Measurements from ENCODE around the gene SCLY. TPM values are rescaled to one million over a fixed set of nuclear protein-coding genes. Genes with fewer than 3 reads are reported as not detected.

SCLY gene
- total and polyA plus RNA-seq, 2 of the 8 experiments (the other 6 are each of a cell fraction or from before 2014, with no cell fraction given): 79.0 to 79.5 TPM

DNA sequence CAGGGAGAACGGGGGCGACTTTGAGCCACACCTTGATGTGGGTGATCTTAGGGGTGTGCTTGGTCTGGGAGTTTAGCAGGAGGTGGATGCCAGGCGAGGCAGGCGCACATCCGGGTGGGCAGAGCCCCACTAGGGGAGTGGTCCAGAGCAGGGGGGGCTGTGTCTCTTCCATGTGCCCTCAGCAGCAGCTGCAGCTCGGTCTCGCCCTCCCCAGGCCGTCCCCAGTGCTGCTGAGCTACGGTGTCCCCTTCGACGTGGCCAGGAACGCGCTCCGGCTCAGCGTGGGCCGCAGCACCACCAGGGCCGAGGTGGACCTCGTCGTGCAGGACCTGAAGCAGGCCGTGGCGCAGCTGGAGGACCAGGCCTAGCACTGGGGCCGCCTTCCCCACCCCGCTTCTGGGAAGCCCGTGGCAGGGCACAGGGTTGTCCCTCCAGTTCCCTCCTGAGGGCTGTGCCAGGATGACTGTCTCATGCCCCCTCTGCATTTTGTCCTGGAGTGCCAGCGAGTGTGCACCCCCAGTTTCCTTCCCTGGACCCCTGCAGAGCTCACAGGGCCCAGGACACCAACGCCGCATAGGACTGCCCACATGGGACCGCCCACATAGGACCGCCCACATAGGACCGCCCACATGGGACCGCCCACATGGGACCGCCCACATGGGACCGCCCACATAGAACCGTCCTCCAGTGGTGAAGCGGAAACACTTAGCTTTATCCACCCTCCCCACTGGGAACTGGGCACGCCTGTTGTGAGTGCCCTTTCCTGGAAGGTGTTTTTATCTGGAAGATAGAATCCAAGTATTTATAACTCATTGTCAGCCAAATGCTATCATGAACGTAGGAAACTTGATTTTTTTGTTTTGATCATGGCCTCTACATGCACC is 37.4 kb downstream of the SCLY start:
- Histone ChIP-seq H3K9me3 (ENCODE audit: insufficient read depth in 2 of 2, low read depth in 1 of 2, low read length in 1 of 2) (no peaks in the 10 kb centered on the region), H4K5ac (ENCODE audit: insufficient read length, low read depth, low read length) (no peak overlapping the region), H4K8ac (ENCODE audit: extremely low read depth, insufficient read depth, low read length) (no peak overlapping the region), H3K23ac (ENCODE audit: insufficient read length) (no peak overlapping the region), H3K18ac (ENCODE audit: extremely low read depth, low read length) (peak overlapping the region; percentile 48; the same call in 1 of the 2 replicates), H3K4me3 (ENCODE audit: extremely low read depth in 1 of 4, insufficient read depth in 2 of 4, low read depth in 3 of 4, low read length in 4 of 4) (no peak overlapping the region), H3K4me2 (ENCODE audit: insufficient read depth in 1 of 2, low read depth in 2 of 2, low read length in 2 of 2) (no peak overlapping the region), H3K27me3 (replicated peaks in 1 of 4; ENCODE audit: control insufficient read depth in 3 of 4, extremely low read depth in 1 of 4, insufficient read depth in 3 of 4, low read length in 3 of 4) (no peaks in the 10 kb centered on the region), H4K20me1 (replicated peaks in 1 of 2; ENCODE audit: control insufficient read depth in 1 of 2, insufficient read depth in 2 of 2, low read length in 2 of 2) (peaks cover 0 to 2% of the 10 kb centered on the region in 2 experiments), H4K91ac (replicated peaks; ENCODE audit: insufficient read length, low read length) (peak overlapping the region; percentile 75), H3K79me1 (ENCODE audit: low read depth, low read length) (0 out of 2 replicates have a peak, but pooled peaks cover under 1% of the 10 kb centered on the region), H3K4ac (replicated peaks; ENCODE audit: insufficient read length, low read depth, low read length) (no peak overlapping the region), H3K9ac (replicated peaks in 1 of 4; ENCODE audit: extremely low read depth in 1 of 4, low read depth in 3 of 4, low read length in 3 of 4) (no peak overlapping the region; a peak in 1 of 7 replicates), H2BK12ac (ENCODE audit: low read depth, low read length) (peak overlapping the region; percentile 98; the same call in 1 of the 2 replicates), H3K36me3 (ENCODE audit: control insufficient read depth in 2 of 4, insufficient read depth in 4 of 4, low read length in 3 of 4) (peaks cover 0 to 12% (median 3%) of the 10 kb centered on the region in 4 experiments; a peak in 3 of 8 replicates), H3K4me1 (replicated peaks in 1 of 4; ENCODE audit: control insufficient read depth in 3 of 4, insufficient read depth in 4 of 4, low read length in 3 of 4) (peaks cover 0 to 21% (median 13%) of the 10 kb centered on the region in 4 experiments; a peak in 6 of 7 replicates), H3K56ac (replicated peaks; ENCODE audit: insufficient read length, low read depth, low read length) (no peak overlapping the region), H2BK120ac (replicated peaks; ENCODE audit: low read depth, low read length) (no peak overlapping the region), H3K23me2 (ENCODE audit: low read depth, low read length) (no peaks in the 10 kb centered on the region), H3K27ac (ENCODE audit: low read depth, low read length) (peak overlapping the region; percentile 26; the same call in 1 of the 2 replicates), H2AFZ (ENCODE audit: low read length) (no peak overlapping the region), H2BK15ac (ENCODE audit: low read length) (peak overlapping the region; percentile 61; the same call in 1 of the 2 replicates), H3K79me2 (ENCODE audit: control insufficient read depth in 1 of 2, insufficient read depth in 2 of 2, low read length in 2 of 2) (no peaks in the 10 kb centered on the region), H2BK5ac (ENCODE audit: low read depth, low read length) (0 out of 2 replicates have a peak overlapping the region, but pooled peaks have one; percentile 44), H2AK5ac (ENCODE audit: low read depth, low read length) (0 out of 2 replicates have a peak overlapping the region, but pooled peaks have one; percentile 5), H2BK20ac (ENCODE audit: low read length) (peak overlapping the region; percentile 61; the same call in 1 of the 2 replicates), H3K14ac (ENCODE audit: insufficient read length) (no peak overlapping the region)
- DNase-seq (ENCODE audit: low read depth in 1 of 2, low spot score in 2 of 2) (peak; percentile 60 to 85), FAIRE-seq (peak; percentile 77)
- CTCF ChIA-PET (ENCODE audit: partially characterized antibody): interaction anchor here (0.6 to 3.0 kb wide), 12 partner anchors 10 to 163 kb away, joined by 3 to 21 read pairs (median 3); no protein-coding TSS in a partner anchor
- POLR2A ChIA-PET (ENCODE audit: partially characterized antibody): interaction anchor here (0.7 to 3.0 kb wide), 10 partner anchors 7 to 128 kb away, joined by 3 to 23 read pairs (median 4); partner anchors contain the start of gene SCLY
- 72% methylated on average over 36 of the region's 37 CpGs; no CpG with 5 or more reads in 1 of the 2 experiments for WGBS, 2 experiments (ENCODE audit: extremely low coverage in 1 of 2, insufficient coverage in 1 of 2, insufficient read length in 1 of 2, insufficient replicate concordance in 2 of 2, low coverage in 1 of 2, low lambda C conversion rate in 2 of 2, missing lambda C conversion rate in 1 of 2)
- no peak for TF ChIP-seq HDAC2 (IDR thresholded peaks at IDR 0.05; ENCODE audit: borderline replicate concordance in 1 of 2, low read depth in 2 of 2, low read length in 2 of 2)
- peak; percentile 79; the same call in 1 of the 2 replicates for TF ChIP-seq EGR1 (IDR thresholded peaks at IDR 0.05; ENCODE audit: borderline replicate concordance, low read depth, low read length)
- TF ChIP-seq SP1 (IDR thresholded peaks at IDR 0.05; ENCODE audit: low read depth, low read length): peak; percentile 79; the same call in 1 of the 2 replicates
- TF ChIP-seq POLR2A (IDR thresholded peaks at IDR 0.05; ENCODE audit: control extremely low read depth in 1 of 2, low read depth in 2 of 2, low read length in 2 of 2): peak in 1 of 2 experiments; percentile 18; a peak in 1 of 3 replicates
